ENCODE measurements around the gene GPC4.

GRCh38 chrX:133300591-133300990, 114.7 kb downstream of the GPC4 start:
- no peak for TF ChIP-seq CTCF (conservative IDR thresholded peaks at IDR 0.05 in 1 of 2, IDR thresholded peaks at IDR 0.05 in 1 of 2; ENCODE audit: low read depth in 1 of 2, low read length in 2 of 2)
- no peak for TF ChIP-seq EZH2 (IDR thresholded peaks at IDR 0.05; ENCODE audit: low read length, missing control alignments)

Measured in fibroblast of lung (primary cell).